ENCODE measurements around the gene HSD17B3. TPM values are rescaled to one million over a fixed set of nuclear protein-coding genes. Genes with fewer than 3 reads are reported as not detected.

HSD17B3 gene
- polyA plus RNA-seq, 1 donor from 2014 or later: not detected

DNA sequence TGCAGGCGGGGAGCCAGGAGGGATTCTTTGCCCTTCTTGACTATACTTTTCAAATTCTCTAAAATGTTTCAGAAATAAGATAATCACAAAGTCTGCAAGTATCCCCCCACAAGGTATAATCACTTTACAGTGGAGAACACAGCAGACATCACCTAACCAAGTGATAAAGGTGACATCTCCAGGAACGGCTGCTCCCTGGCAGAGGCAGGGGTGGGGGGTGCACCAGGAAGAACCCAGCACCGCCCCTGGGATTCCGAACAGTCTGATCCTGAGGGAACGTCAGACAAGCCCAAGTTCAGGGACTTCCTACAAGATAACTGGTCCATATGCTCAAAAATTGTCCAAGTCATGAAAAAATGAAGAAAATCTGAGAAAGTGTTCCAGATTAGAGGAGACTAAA is 85.4 kb downstream of the HSD17B3 start:
- H3K79me2 ChIP-seq (replicated peaks; ENCODE audit: insufficient read depth, low read length): no peaks in the 10 kb centered on the region
- H2AFZ ChIP-seq (ENCODE audit: low read depth, low read length): no peak overlapping the region
- H3K27me3 ChIP-seq (ENCODE audit: insufficient read depth, low read depth, low read length): peaks cover 6% of the 10 kb centered on the region
- no peak overlapping the region for H3K4me2 ChIP-seq (ENCODE audit: low read length)
- no peaks in the 10 kb centered on the region for H3K9me3 ChIP-seq (ENCODE audit: low read length)
- H3K9ac ChIP-seq (ENCODE audit: low read length): no peak overlapping the region
- H3K4me3 ChIP-seq (ENCODE audit: low read length): no peak overlapping the region
- H3K27ac ChIP-seq (ENCODE audit: low read length): no peak overlapping the region
- H3F3A ChIP-seq (ENCODE audit: insufficient read depth, low read length, poor library complexity, severe bottlenecking): no peaks in the 10 kb centered on the region
- no peak for TF ChIP-seq SMC3 (conservative IDR thresholded peaks at IDR 0.05; ENCODE audit: poor library complexity)
- TF ChIP-seq EP300 (conservative IDR thresholded peaks at IDR 0.05; ENCODE audit: poor library complexity, severe bottlenecking): no peak
- no peak for TF ChIP-seq TAF1 (IDR thresholded peaks at IDR 0.05; ENCODE audit: low read depth)
- no peak for TF ChIP-seq MXI1 (conservative IDR thresholded peaks at IDR 0.05; ENCODE audit: poor library complexity, severe bottlenecking)
- no peak for TF ChIP-seq EZH2 (IDR thresholded peaks at IDR 0.05; ENCODE audit: borderline replicate concordance, insufficient read depth, low read length, poor library complexity, severe bottlenecking)
- TF ChIP-seq, protein P1, sequence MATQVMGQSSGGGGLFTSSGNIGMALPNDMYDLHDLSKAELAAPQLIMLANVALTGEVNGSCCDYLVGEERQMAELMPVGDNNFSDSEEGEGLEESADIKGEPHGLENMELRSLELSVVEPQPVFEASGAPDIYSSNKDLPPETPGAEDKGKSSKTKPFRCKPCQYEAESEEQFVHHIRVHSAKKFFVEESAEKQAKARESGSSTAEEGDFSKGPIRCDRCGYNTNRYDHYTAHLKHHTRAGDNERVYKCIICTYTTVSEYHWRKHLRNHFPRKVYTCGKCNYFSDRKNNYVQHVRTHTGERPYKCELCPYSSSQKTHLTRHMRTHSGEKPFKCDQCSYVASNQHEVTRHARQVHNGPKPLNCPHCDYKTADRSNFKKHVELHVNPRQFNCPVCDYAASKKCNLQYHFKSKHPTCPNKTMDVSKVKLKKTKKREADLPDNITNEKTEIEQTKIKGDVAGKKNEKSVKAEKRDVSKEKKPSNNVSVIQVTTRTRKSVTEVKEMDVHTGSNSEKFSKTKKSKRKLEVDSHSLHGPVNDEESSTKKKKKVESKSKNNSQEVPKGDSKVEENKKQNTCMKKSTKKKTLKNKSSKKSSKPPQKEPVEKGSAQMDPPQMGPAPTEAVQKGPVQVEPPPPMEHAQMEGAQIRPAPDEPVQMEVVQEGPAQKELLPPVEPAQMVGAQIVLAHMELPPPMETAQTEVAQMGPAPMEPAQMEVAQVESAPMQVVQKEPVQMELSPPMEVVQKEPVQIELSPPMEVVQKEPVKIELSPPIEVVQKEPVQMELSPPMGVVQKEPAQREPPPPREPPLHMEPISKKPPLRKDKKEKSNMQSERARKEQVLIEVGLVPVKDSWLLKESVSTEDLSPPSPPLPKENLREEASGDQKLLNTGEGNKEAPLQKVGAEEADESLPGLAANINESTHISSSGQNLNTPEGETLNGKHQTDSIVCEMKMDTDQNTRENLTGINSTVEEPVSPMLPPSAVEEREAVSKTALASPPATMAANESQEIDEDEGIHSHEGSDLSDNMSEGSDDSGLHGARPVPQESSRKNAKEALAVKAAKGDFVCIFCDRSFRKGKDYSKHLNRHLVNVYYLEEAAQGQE (IDR thresholded peaks at IDR 0.05; ENCODE audit: borderline replicate concordance): no peak
- TF ChIP-seq, protein P2, sequence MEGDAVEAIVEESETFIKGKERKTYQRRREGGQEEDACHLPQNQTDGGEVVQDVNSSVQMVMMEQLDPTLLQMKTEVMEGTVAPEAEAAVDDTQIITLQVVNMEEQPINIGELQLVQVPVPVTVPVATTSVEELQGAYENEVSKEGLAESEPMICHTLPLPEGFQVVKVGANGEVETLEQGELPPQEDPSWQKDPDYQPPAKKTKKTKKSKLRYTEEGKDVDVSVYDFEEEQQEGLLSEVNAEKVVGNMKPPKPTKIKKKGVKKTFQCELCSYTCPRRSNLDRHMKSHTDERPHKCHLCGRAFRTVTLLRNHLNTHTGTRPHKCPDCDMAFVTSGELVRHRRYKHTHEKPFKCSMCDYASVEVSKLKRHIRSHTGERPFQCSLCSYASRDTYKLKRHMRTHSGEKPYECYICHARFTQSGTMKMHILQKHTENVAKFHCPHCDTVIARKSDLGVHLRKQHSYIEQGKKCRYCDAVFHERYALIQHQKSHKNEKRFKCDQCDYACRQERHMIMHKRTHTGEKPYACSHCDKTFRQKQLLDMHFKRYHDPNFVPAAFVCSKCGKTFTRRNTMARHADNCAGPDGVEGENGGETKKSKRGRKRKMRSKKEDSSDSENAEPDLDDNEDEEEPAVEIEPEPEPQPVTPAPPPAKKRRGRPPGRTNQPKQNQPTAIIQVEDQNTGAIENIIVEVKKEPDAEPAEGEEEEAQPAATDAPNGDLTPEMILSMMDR (IDR thresholded peaks at IDR 0.05; ENCODE audit: poor library complexity, severe bottlenecking): no peak
- no peaks in the 10 kb centered on the region for H4K20me1 ChIP-seq (ENCODE audit: insufficient read depth)
- H3K36me3 ChIP-seq (ENCODE audit: insufficient read depth, low read length): no peaks in the 10 kb centered on the region
- H3K9me2 ChIP-seq (ENCODE audit: insufficient read depth, low read length): no peaks in the 10 kb centered on the region

DNA sequence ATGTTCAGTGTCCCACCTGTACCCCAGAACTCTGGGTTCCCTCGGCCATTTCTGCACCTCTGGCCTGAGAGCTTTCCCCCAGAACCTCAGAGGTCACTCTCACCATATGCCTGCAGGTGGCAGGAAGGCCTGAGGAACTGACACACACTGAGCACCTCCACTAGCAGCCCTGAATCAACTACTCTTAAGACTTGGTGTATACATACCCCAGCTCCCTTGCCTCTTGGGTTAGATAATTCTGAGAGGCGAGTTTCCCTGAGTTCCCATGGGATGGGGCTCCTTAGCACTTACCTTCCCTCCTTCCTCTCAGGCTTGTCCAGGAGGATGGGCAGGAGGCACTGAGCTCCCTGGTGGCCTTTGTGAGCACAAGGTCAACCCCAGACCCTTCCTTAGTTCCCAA is 86.1 kb downstream of the HSD17B3 start:
- Histone ChIP-seq H3F3A (ENCODE audit: insufficient read depth, low read length, poor library complexity, severe bottlenecking) (no peaks in the 10 kb centered on the region), H3K9ac (ENCODE audit: low read length) (no peak overlapping the region), H3K27ac (ENCODE audit: low read length) (no peak overlapping the region), H3K9me2 (ENCODE audit: insufficient read depth, low read length) (no peaks in the 10 kb centered on the region), H3K4me2 (ENCODE audit: low read length) (no peak overlapping the region), H2AFZ (ENCODE audit: low read depth, low read length) (no peak overlapping the region), H3K27me3 (ENCODE audit: insufficient read depth, low read depth, low read length) (peaks cover 6% of the 10 kb centered on the region), H3K9me3 (ENCODE audit: low read length) (no peaks in the 10 kb centered on the region), H3K4me3 (ENCODE audit: low read length) (no peak overlapping the region), H4K20me1 (ENCODE audit: insufficient read depth) (no peaks in the 10 kb centered on the region), H3K36me3 (ENCODE audit: insufficient read depth, low read length) (no peaks in the 10 kb centered on the region), H3K79me2 (replicated peaks; ENCODE audit: insufficient read depth, low read length) (no peaks in the 10 kb centered on the region)
- TF ChIP-seq TAF1 (IDR thresholded peaks at IDR 0.05; ENCODE audit: low read depth) (no peak), SMC3 (conservative IDR thresholded peaks at IDR 0.05; ENCODE audit: poor library complexity) (no peak), EP300 (conservative IDR thresholded peaks at IDR 0.05; ENCODE audit: poor library complexity, severe bottlenecking) (no peak), EZH2 (IDR thresholded peaks at IDR 0.05; ENCODE audit: borderline replicate concordance, insufficient read depth, low read length, poor library complexity, severe bottlenecking) (no peak), MXI1 (conservative IDR thresholded peaks at IDR 0.05; ENCODE audit: poor library complexity, severe bottlenecking) (no peak), POLR2AphosphoS5 (IDR thresholded peaks at IDR 0.05) (no peak), RAD21 (conservative IDR thresholded peaks at IDR 0.05) (no peak)
- TF ChIP-seq, protein P1 (IDR thresholded peaks at IDR 0.05; ENCODE audit: borderline replicate concordance): no peak
- TF ChIP-seq, protein P2 (IDR thresholded peaks at IDR 0.05; ENCODE audit: poor library complexity, severe bottlenecking): no peak
